Hepatocyte (in vitro differentiated cells): Measurements from ENCODE around the gene MBD5. TPM values are rescaled to one million over a fixed set of nuclear protein-coding genes. Genes with fewer than 3 reads are reported as not detected.

Source experiments
- DNase-seq: peaks from one replicate; pipeline ENCODE4 v3.0.0-alpha.2; 2016; ENCODE audit warnings: low spot score
- H2AFZ ChIP-seq: fragments of 200-600 bp; sonication (generic); 2 replicates; pipeline ENCODE4 v1.6.0; 2016; ENCODE audit warnings: antibody characterized with exemption, mild to moderate bottlenecking
- H3K27ac ChIP-seq: fragments of 200-600 bp; sonication (generic); 2 replicates; pipeline ENCODE4 v1.5.1; 2016; ENCODE audit warnings: mild to moderate bottlenecking
- H3K27me3 ChIP-seq: fragments of 200-600 bp; sonication (generic); 2 replicates; pipeline ENCODE4 v1.6.1; 2016
- H3K36me3 ChIP-seq: fragments of 200-600 bp; sonication (generic); replicated peaks from 2 replicates; pipeline ENCODE4 v1.5.1; 2016; ENCODE audit warnings: low read depth; ENCODE audit not compliant: insufficient read depth
- H3K4me1 ChIP-seq: fragments of 200-600 bp; sonication (generic); 2 replicates; pipeline ENCODE4 v1.5.1; 2016; ENCODE audit warnings: mild to moderate bottlenecking, moderate library complexity; ENCODE audit not compliant: insufficient read depth
- H3K4me2 ChIP-seq: fragments of 200-600 bp; sonication (generic); 2 replicates; pipeline ENCODE4 v1.6.0; 2016
- H3K4me3 ChIP-seq: fragments of 200-600 bp; sonication (generic); 2 replicates; pipeline ENCODE4 v1.5.1; 2016; ENCODE audit warnings: mild to moderate bottlenecking
- H3K79me2 ChIP-seq: fragments of 200-600 bp; sonication (generic); 2 replicates; pipeline ENCODE4 v1.6.0; 2017; ENCODE audit warnings: mild to moderate bottlenecking
- H3K9me2 ChIP-seq: fragments of 200-600 bp; sonication (generic); replicated peaks from 2 replicates; pipeline ENCODE4 v1.6.0; 2017; ENCODE audit warnings: mild to moderate bottlenecking; ENCODE audit not compliant: insufficient read depth
- H3K9me3 ChIP-seq: fragments of 200-600 bp; sonication (generic); 2 replicates; pipeline ENCODE4 v1.5.1; 2016; ENCODE audit warnings: low read depth, mild to moderate bottlenecking
- H4K20me1 ChIP-seq: fragments of 200-600 bp; sonication (generic); 2 replicates; pipeline ENCODE4 v1.6.0; 2016; ENCODE audit warnings: mild to moderate bottlenecking; ENCODE audit not compliant: insufficient read depth, poor library complexity, severe bottlenecking
- EZH2 ChIP-seq: fragments of 200-600 bp; sonication (generic); IDR thresholded peaks from 2 replicates; pipeline ENCODE4 v1.6.1; 2016; ENCODE audit warnings: antibody characterized with exemption, mild to moderate bottlenecking, borderline replicate concordance
- EZH2phosphoT487 ChIP-seq: fragments of 200-600 bp; sonication (generic); IDR thresholded peaks from one replicate; pipeline ENCODE4 v1.6.1; 2018; ENCODE audit warnings: antibody characterized with exemption, mild to moderate bottlenecking, low read depth, moderate library complexity; ENCODE audit not compliant: unreplicated experiment, severe bottlenecking
- WGBS: methylation state at CpG from one replicate; pipeline ENCODE4 v1.1.6; 2016; ENCODE audit warnings: low lambda C conversion rate; ENCODE audit errors: missing lambda C conversion rate; 5-methylcytosine and 5-hydroxymethylcytosine counted together
- polyA plus RNA-seq: library from polyadenylated mRNA; unstranded; fragments of >200 nt; fragmentation: Nextera tagmentation; extraction: Ambion mirVana; gene quantifications from 2 replicates; pipeline ENCODE4 v1.2.1, GENCODE V29; 2016
- total RNA-seq: library from RNA; depleted of rRNA; stranded (reverse); fragments of >200 nt; gene quantifications from 2 replicates; pipeline ENCODE4 v1.2.3, GENCODE V29; 2014
- TF ChIP-seq, protein P1 (sequence below): fragments of 200-600 bp; sonication (generic); IDR thresholded peaks from 2 replicates; pipeline ENCODE4 v1.5.1; 2016; ENCODE audit warnings: antibody characterized with exemption, mild to moderate bottlenecking; ENCODE audit not compliant: poor library complexity

The MBD5 gene
- total and polyA plus RNA-seq, 2 experiments from 2014 or later, result 20.9 to 36.2 TPM

GRCh38 chr2:148258124-148258523 lies 237.2 kb downstream of the MBD5 start:
- Histone ChIP-seq H3K79me2 (no peaks in the 10 kb centered on the region), H4K20me1 (no peaks in the 10 kb centered on the region), H3K9me3 (no peaks in the 10 kb centered on the region), H3K27ac (no peak overlapping the region), H3K4me3 (no peak overlapping the region), H3K36me3 (no peaks in the 10 kb centered on the region), H3K4me2 (no peak overlapping the region), H2AFZ (no peak overlapping the region), H3K9me2 (no peaks in the 10 kb centered on the region), H3K27me3 (no peaks in the 10 kb centered on the region), H3K4me1 (no peaks in the 10 kb centered on the region)
- TF ChIP-seq EZH2, result no peak
- no peak for TF ChIP-seq EZH2phosphoT487
- TF ChIP-seq, protein P1, sequence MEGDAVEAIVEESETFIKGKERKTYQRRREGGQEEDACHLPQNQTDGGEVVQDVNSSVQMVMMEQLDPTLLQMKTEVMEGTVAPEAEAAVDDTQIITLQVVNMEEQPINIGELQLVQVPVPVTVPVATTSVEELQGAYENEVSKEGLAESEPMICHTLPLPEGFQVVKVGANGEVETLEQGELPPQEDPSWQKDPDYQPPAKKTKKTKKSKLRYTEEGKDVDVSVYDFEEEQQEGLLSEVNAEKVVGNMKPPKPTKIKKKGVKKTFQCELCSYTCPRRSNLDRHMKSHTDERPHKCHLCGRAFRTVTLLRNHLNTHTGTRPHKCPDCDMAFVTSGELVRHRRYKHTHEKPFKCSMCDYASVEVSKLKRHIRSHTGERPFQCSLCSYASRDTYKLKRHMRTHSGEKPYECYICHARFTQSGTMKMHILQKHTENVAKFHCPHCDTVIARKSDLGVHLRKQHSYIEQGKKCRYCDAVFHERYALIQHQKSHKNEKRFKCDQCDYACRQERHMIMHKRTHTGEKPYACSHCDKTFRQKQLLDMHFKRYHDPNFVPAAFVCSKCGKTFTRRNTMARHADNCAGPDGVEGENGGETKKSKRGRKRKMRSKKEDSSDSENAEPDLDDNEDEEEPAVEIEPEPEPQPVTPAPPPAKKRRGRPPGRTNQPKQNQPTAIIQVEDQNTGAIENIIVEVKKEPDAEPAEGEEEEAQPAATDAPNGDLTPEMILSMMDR, result no peak
- 75% methylated on average over 10 of the region's 10 CpGs for WGBS
- DNase-seq, result no peak

GRCh38 chr2:148259674-148260073 lies 238.8 kb downstream of the MBD5 start:
- H3K4me3 ChIP-seq, result no peak overlapping the region
- peak; percentile 18 for DNase-seq
- no peaks in the 10 kb centered on the region for H3K4me1 ChIP-seq
- H3K27ac ChIP-seq, result no peak overlapping the region
- H3K27me3 ChIP-seq, result no peaks in the 10 kb centered on the region
- H3K36me3 ChIP-seq, result no peaks in the 10 kb centered on the region
- no peaks in the 10 kb centered on the region for H3K79me2 ChIP-seq
- no peaks in the 10 kb centered on the region for H3K9me2 ChIP-seq
- TF ChIP-seq EZH2, result no peak
- no peak for TF ChIP-seq EZH2phosphoT487
- TF ChIP-seq, protein P1, result no peak
- no peak overlapping the region for H3K4me2 ChIP-seq
- H2AFZ ChIP-seq, result no peak overlapping the region
- no peaks in the 10 kb centered on the region for H4K20me1 ChIP-seq
- H3K9me3 ChIP-seq, result no peaks in the 10 kb centered on the region
- 95% methylated on average over 6 of the region's 6 CpGs for WGBS

DNA sequence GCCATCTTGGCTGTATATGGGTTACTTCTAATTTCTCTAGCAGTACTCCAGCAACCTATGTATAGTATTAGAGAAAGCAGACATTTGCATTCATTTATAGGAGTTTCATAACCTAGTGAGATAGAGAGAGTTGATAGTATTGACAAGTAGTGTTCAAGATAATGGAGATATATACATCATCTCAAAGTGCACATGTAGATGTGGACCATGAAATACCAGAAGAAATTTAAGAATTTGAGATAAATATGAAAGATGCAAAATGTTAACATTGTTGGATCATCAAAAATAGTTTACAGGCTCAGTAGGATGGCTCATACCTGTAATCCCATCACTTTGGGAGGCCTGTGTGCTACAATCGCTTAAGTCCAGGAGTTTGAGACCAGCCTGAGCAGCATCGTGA lies 243.0 kb downstream of the MBD5 start:
- no peaks in the 10 kb centered on the region for H3K9me2 ChIP-seq
- no peak overlapping the region for H3K27ac ChIP-seq
- H3K79me2 ChIP-seq, result no peaks in the 10 kb centered on the region
- H3K4me1 ChIP-seq, result no peaks in the 10 kb centered on the region
- DNase-seq, result no peak
- H4K20me1 ChIP-seq, result no peaks in the 10 kb centered on the region
- WGBS, result 100% methylated on average over 2 of the region's 2 CpGs
- TF ChIP-seq EZH2, result no peak
- TF ChIP-seq, protein P1, result no peak
- TF ChIP-seq EZH2phosphoT487, result no peak
- H3K4me3 ChIP-seq, result no peak overlapping the region
- H2AFZ ChIP-seq, result no peak overlapping the region
- H3K36me3 ChIP-seq, result no peaks in the 10 kb centered on the region
- H3K27me3 ChIP-seq, result no peaks in the 10 kb centered on the region
- H3K4me2 ChIP-seq, result no peak overlapping the region
- H3K9me3 ChIP-seq, result no peaks in the 10 kb centered on the region
